Natural killer cell (primary cell): ENCODE data around the gene S100A2. TPM values are rescaled to one million over a fixed set of nuclear protein-coding genes. Genes with fewer than 3 reads are reported as not detected.

Source experiments
- ATAC-seq, 3 donors: fragments of 150-1000 bp in 2 of 3; fragments of 200-7000 bp in 1 of 3; cut with Tn5 transposase; 1 replicate in 1 of 3; 2 replicates in 2 of 3; pipeline ENCODE4 v1.10.0; 2021; ENCODE audit warnings: mild to moderate bottlenecking in 2 of 3, moderate library complexity in 2 of 3
- DNase-seq, 2 donors: peaks; one replicate each; pipeline versions ENCODE4 v3.0.0 to v3.0.0-alpha.2; 2013 to 2021; ENCODE audit warnings: mixed read lengths in 1 of 2
- H3K27ac ChIP-seq: one replicate; pipeline ENCODE4 v1.5.1; 2013; ENCODE audit warnings: mild to moderate bottlenecking, low read length
- H3K27me3 ChIP-seq: one replicate; pipeline ENCODE4 v1.6.1; 2013; ENCODE audit warnings: low read length; ENCODE audit not compliant: control insufficient read depth, insufficient read depth
- H3K36me3 ChIP-seq: one replicate; pipeline ENCODE4 v1.6.1; 2013; ENCODE audit warnings: low read length; ENCODE audit not compliant: control insufficient read depth, insufficient read depth
- H3K4me1 ChIP-seq: one replicate; pipeline ENCODE4 v1.6.1; 2013; ENCODE audit warnings: low read length; ENCODE audit not compliant: control insufficient read depth, insufficient read depth
- H3K4me3 ChIP-seq: one replicate; pipeline ENCODE4 v1.5.1; 2013; ENCODE audit warnings: low read length
- H3K9me3 ChIP-seq: one replicate; pipeline ENCODE4 v1.6.1; 2013; ENCODE audit warnings: low read length; ENCODE audit not compliant: control insufficient read depth, insufficient read depth
- H3K27ac Mint-ChIP-seq, 2 donors: one replicate each; pipeline ENCODE4 v1.8.0; 2022; ENCODE audit warnings: mild to moderate bottlenecking in 2 of 2, mixed read lengths in 2 of 2, moderate library complexity in 1 of 2
- H3K27me3 Mint-ChIP-seq, 2 donors: one replicate each; pipeline ENCODE4 v1.8.0; 2022; ENCODE audit warnings: low read depth in 2 of 2, mixed read lengths in 2 of 2
- H3K36me3 Mint-ChIP-seq: one replicate; pipeline ENCODE4 v1.8.0; 2022; ENCODE audit warnings: mixed read lengths
- H3K4me1 Mint-ChIP-seq, 2 donors: one replicate each; pipeline ENCODE4 v1.8.0; 2022; ENCODE audit warnings: mixed read lengths in 2 of 2
- H3K4me3 Mint-ChIP-seq: one replicate; pipeline ENCODE4 v1.8.0; 2022; ENCODE audit warnings: mild to moderate bottlenecking, moderate library complexity, mixed read lengths
- H3K9me3 Mint-ChIP-seq, 2 donors: one replicate each; pipeline ENCODE4 v1.8.0; 2022; ENCODE audit warnings: mixed read lengths in 2 of 2
- WGBS: methylation state at CpG from one replicate; pipeline ENCODE4 v1.1.7; 2013; ENCODE audit warnings: missing lambda C conversion rate; ENCODE audit not compliant: insufficient coverage; 5-methylcytosine and 5-hydroxymethylcytosine counted together
- intact Hi-C: fragments of 100-400 bp; cut with micrococcal nuclease; formaldehyde crosslinking; loops from one replicate; pipeline ENCODE4 v1.14.2; 2022
- total RNA-seq, 4 donors: library from RNA; stranded (reverse); fragments of 120-200 nt in 1 of 4; gene quantifications; one replicate each; pipeline versions ENCODE4 v1.2.3 to v1.2.4, GENCODE V29; 2013 to 2022
- TF ChIP-seq, protein P1 (sequence below): fragments of 200-600 bp; IDR thresholded peaks from one replicate; pipeline ENCODE4 v1.8.0; 2022; ENCODE audit warnings: antibody characterized with exemption

Gene S100A2
- total RNA-seq, 3 donors from 2014 or later (not counting 1 experiment from before 2014, with no cell fraction given) = not detected

DNA sequence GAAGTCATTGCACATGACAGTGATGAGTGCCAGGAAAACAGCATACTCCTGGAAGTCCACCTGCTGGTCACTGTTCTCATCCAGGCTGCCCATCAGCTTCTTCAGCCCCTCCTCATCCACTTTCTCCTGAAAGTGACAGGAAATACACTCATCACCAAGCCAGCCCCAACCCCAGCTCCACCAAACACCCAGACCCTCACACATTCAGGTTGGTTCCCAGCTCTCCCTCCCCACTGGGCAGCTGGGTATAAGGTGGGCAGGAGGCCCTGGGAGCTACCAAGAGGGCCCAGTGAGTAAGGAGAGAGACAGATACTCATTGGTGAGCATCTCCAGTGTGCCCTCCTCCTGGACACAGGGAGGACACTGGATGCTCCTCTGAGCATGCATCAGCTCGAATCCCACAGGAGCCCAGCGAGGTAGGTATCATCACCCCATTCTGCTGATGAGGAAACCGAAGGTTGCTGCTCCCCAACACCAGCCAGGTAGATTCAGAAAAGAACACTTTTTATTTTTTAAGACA is 4.1 kb downstream of the S100A2 start:
- 94% methylated on average over 3 of the region's 3 CpGs for WGBS
- Mint-ChIP-seq H3K36me3 (no peaks in the 10 kb centered on the region), H3K27me3 (no peaks in the 10 kb centered on the region), H3K4me1 (peaks cover 8 to 15% of the 10 kb centered on the region in 2 donors), H3K4me3 (no peak overlapping the region), H3K9me3 (no peaks in the 10 kb centered on the region), H3K27ac (no peak overlapping the region)
- ATAC-seq = no peak
- no peak overlapping the region for H3K27ac ChIP-seq
- TF ChIP-seq, protein P1, sequence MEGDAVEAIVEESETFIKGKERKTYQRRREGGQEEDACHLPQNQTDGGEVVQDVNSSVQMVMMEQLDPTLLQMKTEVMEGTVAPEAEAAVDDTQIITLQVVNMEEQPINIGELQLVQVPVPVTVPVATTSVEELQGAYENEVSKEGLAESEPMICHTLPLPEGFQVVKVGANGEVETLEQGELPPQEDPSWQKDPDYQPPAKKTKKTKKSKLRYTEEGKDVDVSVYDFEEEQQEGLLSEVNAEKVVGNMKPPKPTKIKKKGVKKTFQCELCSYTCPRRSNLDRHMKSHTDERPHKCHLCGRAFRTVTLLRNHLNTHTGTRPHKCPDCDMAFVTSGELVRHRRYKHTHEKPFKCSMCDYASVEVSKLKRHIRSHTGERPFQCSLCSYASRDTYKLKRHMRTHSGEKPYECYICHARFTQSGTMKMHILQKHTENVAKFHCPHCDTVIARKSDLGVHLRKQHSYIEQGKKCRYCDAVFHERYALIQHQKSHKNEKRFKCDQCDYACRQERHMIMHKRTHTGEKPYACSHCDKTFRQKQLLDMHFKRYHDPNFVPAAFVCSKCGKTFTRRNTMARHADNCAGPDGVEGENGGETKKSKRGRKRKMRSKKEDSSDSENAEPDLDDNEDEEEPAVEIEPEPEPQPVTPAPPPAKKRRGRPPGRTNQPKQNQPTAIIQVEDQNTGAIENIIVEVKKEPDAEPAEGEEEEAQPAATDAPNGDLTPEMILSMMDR = no peak
- H3K4me3 ChIP-seq = no peak overlapping the region
- no peaks in the 10 kb centered on the region for H3K36me3 ChIP-seq
- H3K4me1 ChIP-seq = peaks cover 14% of the 10 kb centered on the region
- H3K27me3 ChIP-seq = no peaks in the 10 kb centered on the region
- H3K9me3 ChIP-seq = no peaks in the 10 kb centered on the region
- no peak for DNase-seq
- intact Hi-C loops = no loop called here

- WGBS = 96% methylated on average over 10 of the region's 10 CpGs
- Histone ChIP-seq H3K9me3 (no peaks in the 10 kb centered on the region), H3K36me3 (no peaks in the 10 kb centered on the region), H3K27ac (no peak overlapping the region), H3K4me1 (peaks cover 8% of the 10 kb centered on the region), H3K4me3 (no peak overlapping the region), H3K27me3 (no peaks in the 10 kb centered on the region)
- H3K9me3 Mint-ChIP-seq = no peaks in the 10 kb centered on the region
- DNase-seq (no peak), ATAC-seq (no peak)
- TF ChIP-seq, protein P1 = no peak
- no peaks in the 10 kb centered on the region for H3K27me3 Mint-ChIP-seq
- H3K4me1 Mint-ChIP-seq = peaks cover 4 to 9% of the 10 kb centered on the region in 2 donors
- intact Hi-C loops = no loop called here
- no peak overlapping the region for H3K4me3 Mint-ChIP-seq
- no peaks in the 10 kb centered on the region for H3K36me3 Mint-ChIP-seq
- H3K27ac Mint-ChIP-seq = no peak overlapping the region
These were observed 4.7 kb downstream of the S100A2 start for GRCh38 chr1:153560771-153561465.

DNA sequence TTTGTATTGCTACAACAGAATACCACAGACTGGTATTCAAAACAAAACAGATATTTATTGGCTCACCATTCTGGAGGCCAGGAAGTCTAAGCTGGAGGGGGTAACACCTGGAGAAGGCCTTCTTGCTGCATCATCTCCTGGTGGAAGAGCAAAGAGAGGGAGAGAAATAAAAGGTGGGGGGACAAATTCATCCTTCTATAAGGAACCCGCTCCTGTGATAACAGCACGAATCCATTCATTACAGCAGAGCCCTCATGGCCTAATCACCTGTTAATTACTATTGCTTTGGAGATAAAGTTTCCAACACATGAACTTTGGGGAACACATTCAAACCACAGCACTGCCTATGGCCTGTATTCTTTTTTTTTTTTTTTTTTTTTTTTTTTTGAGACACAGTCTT is 5.4 kb downstream of the S100A2 start:
- peaks cover 1% of the 10 kb centered on the region for H3K4me1 ChIP-seq
- WGBS = no CpG with 5 or more reads among the region's 2 CpGs
- no peak overlapping the region for H3K4me3 ChIP-seq
- no peaks in the 10 kb centered on the region for H3K9me3 ChIP-seq
- Mint-ChIP-seq H3K9me3 (no peaks in the 10 kb centered on the region), H3K27ac (no peak overlapping the region), H3K36me3 (no peaks in the 10 kb centered on the region), H3K4me1 (peaks cover 0 to 2% of the 10 kb centered on the region in 2 donors), H3K27me3 (no peaks in the 10 kb centered on the region), H3K4me3 (no peak overlapping the region)
- TF ChIP-seq, protein P1 = no peak
- ATAC-seq (no peak), DNase-seq (no peak)
- intact Hi-C loops = no loop called here
- H3K27ac ChIP-seq = no peak overlapping the region
- no peaks in the 10 kb centered on the region for H3K27me3 ChIP-seq
- H3K36me3 ChIP-seq = no peaks in the 10 kb centered on the region

GRCh38 chr1:153557877-153558276 is 7.8 kb downstream of the S100A2 start:
- H3K27ac Mint-ChIP-seq = no peak overlapping the region
- DNase-seq (no peak), ATAC-seq (no peak)
- H3K9me3 Mint-ChIP-seq = no peaks in the 10 kb centered on the region
- H3K4me1 Mint-ChIP-seq = no peaks in the 10 kb centered on the region
- no peaks in the 10 kb centered on the region for H3K27me3 ChIP-seq
- H3K27ac ChIP-seq = no peak overlapping the region
- H3K36me3 Mint-ChIP-seq = no peaks in the 10 kb centered on the region
- TF ChIP-seq, protein P1 = no peak
- intact Hi-C loops = no loop called here
- no peaks in the 10 kb centered on the region for H3K9me3 ChIP-seq
- H3K4me3 Mint-ChIP-seq = no peak overlapping the region
- H3K4me3 ChIP-seq = no peak overlapping the region
- no peaks in the 10 kb centered on the region for H3K27me3 Mint-ChIP-seq
- H3K4me1 ChIP-seq = no peaks in the 10 kb centered on the region
- 100% methylated on average over 2 of the region's 3 CpGs for WGBS
- H3K36me3 ChIP-seq = no peaks in the 10 kb centered on the region
